ENCODE data around the gene TMOD3.
A peak's percentile ranks its signal among the peaks of the same experiment; 100 is the strongest.

Gene TMOD3

DNA sequence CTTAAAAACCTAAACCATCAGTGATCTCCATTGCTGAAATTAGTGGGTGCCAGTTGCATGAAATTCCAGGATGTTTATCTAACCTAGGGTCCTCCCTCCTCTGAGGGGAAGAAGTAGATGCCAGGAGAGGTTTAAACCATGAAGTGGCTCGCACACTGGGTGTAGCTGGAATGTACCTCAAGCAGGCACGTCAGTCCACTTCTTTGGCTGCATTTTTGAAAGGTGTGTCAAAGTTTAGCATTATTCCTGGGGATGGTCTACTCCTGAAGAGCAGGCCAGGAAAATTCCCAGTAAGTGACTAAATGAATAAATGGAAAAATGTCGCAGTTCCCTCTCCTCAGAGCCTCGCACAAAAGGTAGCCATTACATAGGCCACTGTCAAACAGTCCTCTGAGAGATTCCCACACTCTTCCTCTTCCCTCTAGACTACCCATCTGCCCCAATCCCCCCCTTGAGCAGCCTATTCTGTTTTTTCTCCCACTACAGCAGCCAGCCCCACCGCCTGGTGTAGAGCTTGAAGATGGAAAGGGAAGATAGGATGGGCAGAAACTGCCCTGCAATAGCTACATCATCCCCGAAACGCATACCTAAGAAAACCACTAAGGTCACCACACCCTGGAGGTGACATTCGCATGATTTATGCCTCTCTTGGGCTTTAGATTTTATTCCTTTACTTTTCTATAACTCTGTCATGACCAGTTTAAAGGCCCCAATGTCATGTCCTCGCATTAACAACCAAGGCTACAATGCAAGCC, 655 bp upstream of the TMOD3 start:
- DNase-seq (ENCODE audit: low read depth in 2 of 2), result no peak

DNA sequence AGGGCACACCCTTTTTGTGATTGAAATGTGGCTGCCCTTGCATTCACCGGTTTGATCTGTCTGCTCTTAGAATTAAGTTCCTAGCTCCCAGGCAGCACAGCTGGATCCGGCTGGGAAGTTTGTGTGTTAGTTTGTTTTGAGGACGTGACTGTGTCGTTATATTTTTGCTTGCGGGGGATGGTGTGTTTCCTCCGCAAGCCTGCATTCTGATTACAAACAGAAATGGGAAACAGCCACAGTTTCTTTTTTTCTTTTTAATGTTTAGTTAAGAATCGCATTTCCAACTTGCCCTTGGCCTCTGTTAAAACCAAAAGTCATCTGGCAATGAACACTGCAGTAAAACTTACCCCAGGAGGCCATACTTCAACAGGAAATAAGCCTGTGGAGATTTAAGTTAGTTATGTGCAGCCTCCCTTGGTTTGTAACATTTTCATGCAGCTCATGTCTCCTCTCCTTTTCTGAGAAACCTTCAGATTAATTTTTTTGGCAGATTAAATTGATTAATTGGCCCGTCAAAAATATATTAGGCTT, 888 bp downstream of the TMOD3 start:
- no peak for DNase-seq (ENCODE audit: low read depth in 2 of 2)

DNA sequence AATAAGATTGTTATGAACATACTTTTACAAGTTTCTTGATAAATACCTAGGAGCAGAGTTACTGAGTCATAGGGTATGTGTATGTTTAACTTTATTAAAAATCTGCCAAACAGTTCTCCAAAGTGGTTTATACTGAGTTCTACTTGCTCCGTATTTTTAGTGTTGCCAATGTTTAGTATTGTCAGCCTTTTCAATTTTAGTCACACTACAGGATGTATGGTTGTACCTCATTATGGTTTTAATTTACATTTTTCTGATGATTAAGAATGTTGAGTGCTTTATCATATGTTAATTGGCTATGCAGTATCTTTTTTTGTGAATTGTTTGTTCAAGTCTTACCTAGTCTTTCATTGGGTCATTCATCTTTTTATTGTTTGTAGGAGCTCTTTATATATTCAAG, 4.3 kb downstream of the TMOD3 start:
- no peak for DNase-seq (ENCODE audit: low read depth in 2 of 2)

DNA sequence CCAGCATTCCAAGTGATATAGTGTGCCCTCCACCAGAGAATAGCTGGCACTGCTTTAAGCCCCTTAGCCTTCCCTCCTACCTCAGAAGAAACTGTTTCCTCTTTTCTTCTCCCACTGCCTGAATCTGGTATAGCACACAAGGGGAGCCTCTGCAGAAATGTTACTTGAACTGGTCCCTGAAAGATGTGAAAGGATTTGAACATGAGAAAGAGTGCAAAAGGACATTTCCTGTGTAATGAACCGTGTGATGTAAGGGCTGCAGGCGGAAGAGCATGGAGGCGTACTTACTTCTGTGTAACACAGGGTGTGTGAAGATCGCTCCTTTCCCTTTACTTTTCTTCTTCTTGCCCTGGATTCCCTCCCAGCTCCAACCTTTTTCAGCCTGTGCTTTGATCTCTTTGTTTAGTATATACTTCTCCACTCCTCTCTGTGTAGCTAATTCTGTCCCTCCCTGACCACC, 8.4 kb downstream of the TMOD3 start:
- no peak for DNase-seq (ENCODE audit: low read depth in 2 of 2)

DNA sequence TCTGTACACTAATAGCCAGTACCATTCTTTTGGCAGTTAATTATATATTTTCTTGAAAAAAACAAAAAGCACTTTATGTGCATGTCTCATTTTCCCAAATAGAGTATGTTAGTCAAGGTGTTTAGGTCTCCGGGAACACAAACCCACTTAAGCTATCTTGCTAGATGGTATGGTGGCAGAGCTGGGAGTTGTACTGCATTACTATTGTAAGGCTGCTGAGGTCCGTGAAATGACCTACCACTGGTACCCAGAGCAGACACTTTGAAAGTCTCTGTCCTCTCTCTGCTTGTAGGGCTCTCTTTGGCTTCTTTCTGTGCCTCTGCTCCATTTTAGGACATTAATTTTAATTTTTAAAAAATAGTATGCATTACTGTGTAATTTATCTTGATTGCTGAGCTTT, 8.8 kb downstream of the TMOD3 start:
- no peak for DNase-seq (ENCODE audit: low read depth in 2 of 2)

DNA sequence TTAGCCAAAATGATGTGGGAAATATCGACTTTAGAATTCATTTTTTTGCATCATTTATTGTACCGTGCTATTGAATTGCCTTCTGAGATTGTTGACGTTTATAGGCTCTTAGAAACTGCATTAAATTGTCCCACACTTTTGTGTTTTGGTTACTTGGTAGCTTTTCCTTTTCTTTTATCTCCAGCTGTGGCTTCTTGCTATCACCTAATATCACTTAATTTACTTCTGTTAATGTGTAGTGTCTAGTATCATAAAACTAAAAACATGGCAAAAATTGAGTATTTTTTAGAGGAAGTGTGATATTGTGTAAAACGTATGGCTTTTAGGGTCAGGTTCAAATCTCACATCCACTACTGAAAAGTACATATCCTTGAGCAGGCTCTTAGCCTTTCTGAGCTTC, 11.2 kb downstream of the TMOD3 start:
- no peak for DNase-seq (ENCODE audit: low read depth in 2 of 2)

DNA sequence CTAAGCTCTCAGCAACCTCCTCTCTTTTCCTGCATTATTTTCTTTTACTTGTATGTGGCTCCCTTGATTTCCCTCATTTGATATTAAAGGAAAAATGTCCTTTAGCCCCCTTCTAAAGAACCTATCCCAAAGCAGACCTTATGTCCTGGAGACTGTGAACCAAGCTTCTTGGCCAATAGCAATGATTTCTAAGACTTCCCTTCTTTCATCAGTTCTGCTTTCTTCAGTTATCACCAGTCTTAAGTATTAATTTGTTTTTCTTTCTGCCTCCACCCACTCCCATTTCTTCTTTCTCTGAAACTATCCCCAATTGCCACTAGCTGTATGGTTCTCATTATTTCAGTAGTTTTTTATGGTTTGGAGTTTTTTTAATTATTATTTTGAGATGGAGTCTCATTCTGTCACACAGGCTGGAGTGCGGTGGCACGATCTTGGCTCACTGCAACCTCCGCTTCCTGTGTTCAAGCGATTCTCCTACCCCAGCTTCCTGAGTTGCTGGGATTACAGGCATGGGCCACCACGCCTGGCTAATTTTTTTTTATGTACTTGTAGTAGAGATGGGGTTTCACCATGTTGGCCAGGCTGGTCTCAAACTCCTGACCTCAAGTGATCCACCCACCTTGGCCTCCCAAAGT, 12.1 kb downstream of the TMOD3 start:
- DNase-seq (ENCODE audit: low read depth in 2 of 2), result no peak

DNA sequence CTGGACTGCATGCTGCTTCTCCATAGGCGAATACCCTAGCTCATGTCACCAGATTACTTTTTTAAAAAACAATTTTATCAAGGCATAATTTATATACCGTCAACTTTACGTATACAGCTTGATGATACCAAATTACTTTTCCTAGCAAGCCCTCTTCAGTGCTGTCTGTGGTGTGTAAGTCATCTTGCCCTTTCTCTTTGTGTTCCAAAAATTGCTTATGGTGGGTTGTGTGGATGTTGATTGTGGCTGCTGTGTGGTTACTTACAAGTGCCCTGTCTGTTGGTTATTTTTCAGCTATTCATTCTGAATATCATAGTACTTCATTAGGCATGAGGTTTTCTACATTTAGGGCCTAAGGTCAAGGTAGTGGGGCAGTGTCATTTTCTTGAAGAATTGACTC, 12.8 kb downstream of the TMOD3 start:
- no peak for DNase-seq (ENCODE audit: low read depth in 2 of 2)

DNA sequence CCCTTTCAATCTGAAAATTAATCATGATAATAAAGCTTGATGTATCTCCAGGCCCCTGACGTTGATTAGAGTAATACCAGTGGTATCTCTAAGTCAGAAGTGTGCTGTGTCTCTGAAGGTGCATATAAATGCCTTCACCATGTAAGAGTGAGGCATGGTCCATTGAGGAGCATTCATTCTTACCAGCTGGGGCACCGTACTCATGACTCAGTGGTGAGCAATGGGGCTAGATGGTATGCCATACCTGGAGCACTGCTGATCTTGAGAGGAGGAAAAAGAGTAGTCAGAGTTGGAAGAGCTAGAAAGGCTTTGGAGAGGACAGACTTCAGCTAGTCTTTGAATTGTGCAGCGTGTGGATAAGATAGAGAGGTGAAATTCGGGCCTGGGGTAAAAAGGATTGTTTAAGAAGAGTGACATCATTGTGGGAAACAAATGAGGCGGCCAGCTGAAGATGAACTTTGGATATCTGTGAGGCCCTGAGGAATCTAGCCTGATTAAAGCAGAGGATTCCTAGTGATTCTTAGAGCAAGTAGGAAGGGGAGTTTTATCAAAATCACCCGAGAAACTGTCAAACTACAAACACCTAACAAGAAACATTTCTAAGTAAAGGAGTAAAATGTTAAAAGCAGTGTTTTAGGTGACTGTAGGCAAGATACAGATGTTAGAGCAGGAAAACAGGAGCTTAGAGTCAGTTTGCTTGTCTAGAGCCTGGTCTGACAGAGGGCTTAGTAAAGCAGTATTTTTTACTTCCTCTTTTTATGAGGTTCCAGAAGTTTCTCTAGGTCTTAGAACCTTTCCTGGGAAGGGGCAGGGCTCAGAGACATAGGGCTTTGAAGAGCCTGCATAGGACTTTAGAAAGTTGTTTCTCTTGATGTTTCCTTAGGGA, 13.6 kb downstream of the TMOD3 start:
- peak in 1 of 2 donors; percentile 15 for DNase-seq (ENCODE audit: low read depth in 2 of 2)

DNA sequence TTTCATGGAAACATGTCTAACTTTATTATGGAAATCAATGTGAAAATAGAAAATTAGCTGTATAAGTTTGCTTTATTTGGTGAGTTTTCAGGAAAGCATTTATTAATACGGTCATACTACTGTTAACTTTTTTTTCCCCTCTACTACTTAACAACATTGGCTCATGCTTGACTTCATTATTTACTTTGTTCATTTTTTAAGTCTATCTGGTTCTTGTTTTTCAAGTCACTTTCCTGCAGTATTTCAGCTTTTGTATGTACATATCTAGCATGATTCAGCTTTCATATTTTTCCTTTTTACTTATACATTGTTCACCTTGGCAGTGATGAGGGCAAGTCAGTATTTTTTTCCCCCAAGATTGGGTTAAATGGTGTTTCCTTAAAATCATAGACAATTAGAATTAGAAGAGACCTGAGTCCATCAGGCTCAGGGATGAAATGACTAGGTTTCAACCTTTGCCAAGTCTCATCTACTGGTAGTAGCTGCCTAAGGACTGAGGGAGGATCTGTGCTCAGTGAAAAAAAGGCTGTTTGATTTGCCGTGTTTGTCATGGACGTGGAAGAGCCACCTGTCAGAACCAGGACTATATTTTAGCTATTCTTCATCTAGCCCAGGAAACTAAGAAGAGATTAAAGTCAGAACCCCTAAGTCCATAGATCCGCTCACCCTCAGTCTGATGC, 15.4 kb downstream of the TMOD3 start:
- DNase-seq (ENCODE audit: low read depth in 2 of 2), result no peak

DNA sequence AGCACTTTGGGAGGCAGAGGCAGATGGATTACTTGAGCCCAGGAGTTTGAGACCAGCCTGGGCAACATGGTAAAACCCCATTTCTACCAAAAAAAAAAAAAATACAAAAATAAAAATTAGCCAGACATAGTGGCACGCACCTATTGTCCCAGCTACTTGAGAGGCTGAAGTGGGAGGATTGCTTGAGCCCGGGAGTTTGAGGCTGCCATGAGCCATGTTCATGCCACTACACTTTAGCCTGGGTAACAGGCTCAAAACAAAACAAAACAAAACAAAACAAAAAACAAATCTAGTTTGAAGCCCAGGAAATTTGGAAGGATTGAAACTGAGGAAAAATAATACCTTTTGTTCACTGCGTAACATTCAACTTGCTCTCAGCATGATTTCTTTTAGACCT, 16.6 kb downstream of the TMOD3 start:
- no peak for DNase-seq (ENCODE audit: low read depth in 2 of 2)

DNA sequence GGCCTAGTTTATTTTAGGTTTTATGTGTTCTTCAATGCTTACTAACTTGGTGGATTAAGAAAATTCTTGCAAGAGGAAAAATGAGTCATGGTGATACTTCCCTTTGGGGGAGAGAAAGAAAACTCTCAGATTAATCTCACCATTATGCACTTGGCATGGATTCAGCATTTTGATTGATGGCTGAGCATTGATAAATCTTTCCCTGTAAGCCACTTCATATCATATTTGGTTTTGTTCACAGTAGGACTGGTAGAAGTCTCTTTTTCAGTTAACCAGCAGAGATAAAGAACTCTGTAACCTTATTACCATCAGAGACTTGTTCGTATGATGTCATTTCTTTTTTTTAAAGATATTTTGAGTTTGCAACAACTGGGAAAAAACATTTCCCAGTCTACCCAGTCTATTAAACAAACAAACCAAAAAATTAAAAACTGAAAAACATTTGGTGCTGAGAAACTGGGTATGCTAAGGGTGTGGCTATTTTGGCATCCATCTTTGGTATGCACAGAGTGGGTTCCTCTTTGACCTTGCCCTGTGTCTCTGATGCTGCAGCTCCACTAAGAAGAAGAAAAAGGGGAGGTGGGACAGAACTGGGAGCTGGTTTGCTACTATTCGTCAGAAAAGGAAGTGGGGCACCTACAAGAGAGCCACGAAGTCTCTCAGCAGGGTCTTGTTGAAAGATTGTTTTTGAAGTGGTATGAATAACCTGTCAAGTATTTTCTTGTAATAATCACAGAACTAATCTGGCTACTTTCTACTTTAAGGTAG, 17.2 kb downstream of the TMOD3 start:
- no peak for DNase-seq (ENCODE audit: low read depth in 2 of 2)

DNA sequence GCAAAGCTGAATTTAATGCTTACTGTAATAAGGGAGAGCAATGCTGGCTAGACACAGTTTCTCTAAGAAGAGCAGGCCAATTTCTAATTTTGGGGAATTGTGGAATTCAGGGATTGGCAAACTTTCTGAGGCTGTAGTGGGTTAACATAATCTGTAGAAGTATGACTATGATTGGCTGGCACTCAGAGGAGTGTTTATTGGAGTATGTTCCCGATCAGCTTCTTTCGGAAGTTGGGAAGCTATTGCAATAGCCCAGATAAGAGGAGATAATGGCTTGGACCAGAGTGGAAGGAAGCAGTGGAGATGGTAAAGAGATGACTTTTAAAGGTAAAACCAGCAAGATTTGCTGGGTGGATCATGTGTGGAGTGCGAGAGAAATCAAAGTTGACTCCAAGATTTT, 19.4 kb downstream of the TMOD3 start:
- no peak for DNase-seq (ENCODE audit: low read depth in 2 of 2)

DNA sequence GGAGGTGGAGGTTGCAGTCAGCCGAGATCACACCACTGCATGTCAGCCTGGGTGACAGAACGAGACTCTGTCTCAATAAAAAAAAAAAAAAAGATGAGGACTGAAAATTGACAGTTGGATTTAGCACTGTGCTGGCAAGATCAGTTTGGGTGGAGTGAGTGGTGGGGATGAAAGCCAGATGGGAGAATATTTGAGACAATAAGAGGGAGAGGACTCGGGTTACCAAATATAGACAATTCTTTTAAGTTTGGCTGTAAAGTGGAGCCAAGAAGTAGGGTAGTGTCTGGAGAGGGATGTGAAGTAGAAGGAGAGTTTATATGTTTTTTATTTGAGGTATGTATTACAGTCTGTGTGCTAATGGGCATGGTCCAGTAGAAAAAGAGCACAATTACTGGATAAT, 20.4 kb downstream of the TMOD3 start:
- DNase-seq (ENCODE audit: low read depth in 2 of 2), result no peak

DNA sequence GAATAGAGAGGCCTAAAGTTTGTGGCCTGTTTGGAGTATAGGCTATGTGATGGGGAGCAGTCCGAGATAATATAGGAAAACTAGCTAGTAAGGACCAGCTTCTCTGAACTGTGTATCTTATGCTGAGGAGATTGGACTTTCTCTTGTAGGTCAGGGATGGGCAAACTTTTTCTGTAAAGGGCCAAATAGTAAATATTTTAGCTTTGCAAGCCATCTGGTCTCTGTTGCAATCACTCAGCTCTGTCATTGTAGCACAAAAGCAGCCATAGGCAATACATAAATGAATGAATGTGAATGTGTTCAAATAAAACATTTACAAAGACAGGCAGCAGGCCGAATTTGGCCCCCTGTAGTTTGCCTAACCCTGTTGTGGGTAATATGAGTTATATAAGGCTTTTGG, 24.5 kb downstream of the TMOD3 start:
- no peak for DNase-seq (ENCODE audit: low read depth in 2 of 2)

DNA sequence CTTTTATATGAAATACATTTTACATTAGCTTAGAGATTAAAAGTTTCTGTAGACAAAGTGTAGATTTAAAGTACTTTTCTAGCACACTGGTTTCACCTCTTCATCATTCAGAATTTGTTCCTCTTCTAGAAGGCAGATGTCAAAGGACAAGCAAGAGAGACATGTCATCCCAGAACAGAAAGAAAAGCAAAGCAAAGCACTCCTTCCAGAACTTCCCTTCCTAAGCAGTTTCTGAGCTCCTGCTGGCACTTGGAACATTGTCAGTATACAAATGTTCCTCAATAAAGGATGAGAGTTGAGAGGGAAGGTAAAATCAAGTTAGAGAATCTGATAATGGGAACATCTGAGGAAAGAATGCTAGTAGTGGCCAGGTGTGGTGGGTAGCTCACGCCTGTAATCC, 26.2 kb downstream of the TMOD3 start:
- no peak for DNase-seq (ENCODE audit: low read depth in 2 of 2)

DNA sequence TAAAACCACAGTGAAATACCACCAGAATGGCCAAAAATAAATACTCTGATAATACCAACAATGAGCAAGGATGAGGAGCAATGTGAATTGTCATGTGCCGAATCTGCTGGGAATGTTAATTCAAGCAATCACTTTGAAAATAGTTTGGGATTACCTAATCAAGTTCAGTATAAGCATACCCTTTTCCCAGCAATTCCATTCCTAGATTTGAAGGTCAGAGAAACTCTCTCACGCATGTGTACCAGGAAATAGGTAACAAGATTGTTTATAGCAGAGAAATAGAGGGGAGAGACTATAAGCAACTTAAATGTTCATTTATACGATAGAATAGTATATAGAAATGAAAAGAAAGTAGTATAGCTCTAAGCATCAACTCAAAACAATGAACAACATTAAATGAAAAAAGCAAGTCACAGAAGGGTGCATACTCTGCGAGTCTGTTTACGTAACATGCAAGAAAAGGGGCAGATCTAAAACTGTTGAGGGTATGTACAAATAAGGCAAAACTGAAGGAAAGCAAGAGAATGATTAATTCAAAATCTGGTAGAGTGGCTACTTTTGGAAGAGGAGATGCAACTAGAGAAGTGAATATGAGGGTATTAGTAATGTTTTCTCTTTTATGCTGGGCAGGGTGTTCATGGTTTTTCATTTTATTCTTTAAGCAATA, 27.4 kb downstream of the TMOD3 start:
- no peak for DNase-seq (ENCODE audit: low read depth in 2 of 2)

DNA sequence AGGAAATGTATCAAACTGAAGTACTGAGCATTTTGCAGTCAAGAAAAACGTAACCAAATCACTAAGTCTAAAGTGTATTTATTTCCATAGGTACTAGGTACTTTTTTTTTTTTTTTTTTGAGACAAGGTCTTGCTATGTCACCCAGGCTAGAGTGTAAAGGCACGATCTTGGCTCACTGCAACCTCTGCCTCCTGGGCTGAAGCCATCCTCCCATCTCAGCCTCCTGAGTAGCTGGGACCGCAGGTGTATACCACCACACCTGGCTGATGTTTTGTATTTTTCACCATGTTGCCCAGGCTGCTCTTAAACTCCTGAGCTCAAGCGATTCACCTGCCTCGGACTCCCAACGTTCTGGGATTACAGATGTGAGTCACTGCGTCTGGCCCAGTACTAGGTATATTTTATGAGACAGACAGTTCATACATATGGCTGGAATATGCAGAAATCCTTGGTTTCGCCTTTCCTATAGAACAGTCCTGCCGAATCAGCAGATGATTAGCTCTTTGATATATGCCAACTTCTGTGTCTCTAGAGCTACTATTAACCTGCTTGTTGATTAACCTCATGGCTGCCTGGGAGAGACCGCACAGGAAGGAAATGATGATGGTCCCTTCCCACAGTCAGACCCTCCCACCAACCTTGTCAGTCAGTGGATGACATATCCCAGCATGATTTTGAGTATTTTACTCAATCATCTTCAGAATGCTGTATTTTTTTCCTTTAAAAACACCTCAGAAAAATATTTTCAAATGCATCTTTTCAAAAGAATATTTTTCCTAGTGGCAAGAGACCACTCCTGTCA, 32.3 kb downstream of the TMOD3 start:
- peak; percentile 40 to 46 for DNase-seq (ENCODE audit: low read depth in 2 of 2)

DNA sequence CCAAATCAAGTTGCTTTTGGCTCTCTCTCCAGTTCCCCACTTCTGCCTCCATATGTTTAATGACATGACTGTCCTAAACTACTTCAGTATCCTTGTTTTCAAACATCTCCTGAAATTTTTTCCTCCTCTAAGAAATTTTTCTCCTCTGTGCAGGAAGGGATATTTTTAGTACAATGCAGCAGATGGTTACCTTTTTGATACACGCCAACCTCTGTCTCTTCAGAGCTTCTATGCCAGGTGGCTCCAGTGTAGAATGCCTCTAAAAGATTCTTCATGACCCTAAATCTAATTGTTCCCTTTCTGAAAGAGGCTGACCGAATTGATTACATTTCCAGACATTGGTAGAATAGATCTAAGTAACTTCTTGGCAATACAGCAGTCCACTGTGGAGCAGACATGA, 33.7 kb downstream of the TMOD3 start:
- DNase-seq (ENCODE audit: low read depth in 2 of 2), result no peak

Data from stimulated activated CD8-positive, alpha-beta memory T cell treated with anti-CD3 and anti-CD28 coated beads, Interleukin-15, amount 100 ng/mL, for 48 hours (primary cell).